Fibroblast of peridontal ligament (primary cell): ENCODE results near the gene NIPSNAP3A.
"Not testable (repeated sequence)": the region's sequence is repeated elsewhere in the genome, so short reads cannot be mapped to it uniquely, and the experiment has no call there.

Experiments
- DNase-seq: peaks from one replicate; pipeline ENCODE4 v3.0.0-alpha.2; 2010; ENCODE audit errors: extremely low read depth

The NIPSNAP3A gene

GRCh38 chr9:104747565-104748358 is at the start of gene NIPSNAP3A:
NIPSNAP3A (plus strand) TSS chr9:104747683; CDS start chr9:104747793, 110 bp downstream.
- DNase-seq, result peak; percentile 61

- DNase-seq, result no peak
Measured at GRCh38 chr9:104700306-104700705, 47.2 kb upstream of the NIPSNAP3A start.

GRCh38 chr9:104708737-104709136 is 38.7 kb upstream of the NIPSNAP3A start:
- DNase-seq, result not testable (repeated sequence)

- DNase-seq, result no peak
Measured at GRCh38 chr9:104711604-104712003, 35.9 kb upstream of the NIPSNAP3A start.

GRCh38 chr9:104725014-104725413 is 22.5 kb upstream of the NIPSNAP3A start:
- no peak for DNase-seq

- no peak for DNase-seq
Measured at GRCh38 chr9:104738452-104738851, 9.0 kb upstream of the NIPSNAP3A start.

GRCh38 chr9:104740621-104741020 is 6.9 kb upstream of the NIPSNAP3A start:
- DNase-seq, result peak; percentile 40

GRCh38 chr9:104743376-104743985 is 4.0 kb upstream of the NIPSNAP3A start:
- DNase-seq, result peak; percentile 82

GRCh38 chr9:104745852-104746251 is 1.6 kb upstream of the NIPSNAP3A start:
- DNase-seq, result no peak

- DNase-seq, result no peak
Measured at GRCh38 chr9:104746285-104746684, 1.2 kb upstream of the NIPSNAP3A start.

GRCh38 chr9:104746798-104747197 is 685 bp upstream of the NIPSNAP3A start:
- no peak for DNase-seq

- no peak for DNase-seq
Measured at GRCh38 chr9:104747245-104747564, 278 bp upstream of the NIPSNAP3A start.

- DNase-seq, result peak; percentile 62
Measured at GRCh38 chr9:104748359-104749031, 1.0 kb downstream of the NIPSNAP3A start.

- DNase-seq, result no peak
Measured at GRCh38 chr9:104750185-104750767, 2.8 kb downstream of the NIPSNAP3A start.

GRCh38 chr9:104758974-104759373 is 11.5 kb downstream of the NIPSNAP3A start:
- DNase-seq, result no peak

- peak; percentile 18 for DNase-seq
Measured at GRCh38 chr9:104765138-104765537, 17.7 kb downstream of the NIPSNAP3A start.

- DNase-seq, result no peak
Measured at GRCh38 chr9:104766025-104766424, 18.5 kb downstream of the NIPSNAP3A start.

GRCh38 chr9:104767507-104767906 is 20.0 kb downstream of the NIPSNAP3A start:
- DNase-seq, result no peak

GRCh38 chr9:104769029-104769428 is 21.5 kb downstream of the NIPSNAP3A start:
- not testable (repeated sequence) for DNase-seq

GRCh38 chr9:104769655-104770054 is 22.2 kb downstream of the NIPSNAP3A start:
- no peak for DNase-seq

GRCh38 chr9:104772714-104773510 is 25.4 kb downstream of the NIPSNAP3A start:
- DNase-seq, result peak; percentile 48

GRCh38 chr9:104774132-104774531 is 26.6 kb downstream of the NIPSNAP3A start:
- no peak for DNase-seq
